WI38 (cell line): ENCODE results near the gene DIRAS3.
"Not testable (repeated sequence)": the region's sequence is repeated elsewhere in the genome, so short reads cannot be mapped to it uniquely, and the experiment has no call there.

Source experiments
- H3K4me3 ChIP-seq: 2 replicates; pipeline ENCODE4 v1.5.1; 2011; ENCODE audit warnings: low read depth, mild to moderate bottlenecking, control low read depth, low read length
- TF ChIP-seq, protein P1 (sequence below): IDR thresholded peaks from 2 replicates; pipeline ENCODE4 v1.5.1; 2012; ENCODE audit warnings: low read depth, mild to moderate bottlenecking, control low read depth, low read length

The DIRAS3 gene

DNA sequence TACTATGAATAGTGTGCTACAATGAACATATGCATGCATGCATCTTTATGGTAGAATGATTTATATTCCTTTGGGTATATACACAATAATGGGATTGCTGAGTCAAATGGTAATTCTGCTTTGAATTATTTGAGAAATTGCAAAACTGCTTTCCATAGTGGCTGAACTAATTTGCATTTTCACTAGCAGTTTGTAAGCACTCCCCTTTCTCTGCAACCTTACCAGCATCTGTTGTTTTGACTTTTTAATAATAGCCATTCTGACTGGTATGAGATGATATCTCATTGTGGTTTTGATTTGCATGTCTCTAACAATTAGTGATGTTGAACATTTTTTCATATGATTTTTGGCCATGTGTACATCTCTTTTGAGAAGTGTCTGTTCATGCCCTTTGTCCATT, 24.0 kb upstream of the DIRAS3 start:
- TF ChIP-seq, protein P1, sequence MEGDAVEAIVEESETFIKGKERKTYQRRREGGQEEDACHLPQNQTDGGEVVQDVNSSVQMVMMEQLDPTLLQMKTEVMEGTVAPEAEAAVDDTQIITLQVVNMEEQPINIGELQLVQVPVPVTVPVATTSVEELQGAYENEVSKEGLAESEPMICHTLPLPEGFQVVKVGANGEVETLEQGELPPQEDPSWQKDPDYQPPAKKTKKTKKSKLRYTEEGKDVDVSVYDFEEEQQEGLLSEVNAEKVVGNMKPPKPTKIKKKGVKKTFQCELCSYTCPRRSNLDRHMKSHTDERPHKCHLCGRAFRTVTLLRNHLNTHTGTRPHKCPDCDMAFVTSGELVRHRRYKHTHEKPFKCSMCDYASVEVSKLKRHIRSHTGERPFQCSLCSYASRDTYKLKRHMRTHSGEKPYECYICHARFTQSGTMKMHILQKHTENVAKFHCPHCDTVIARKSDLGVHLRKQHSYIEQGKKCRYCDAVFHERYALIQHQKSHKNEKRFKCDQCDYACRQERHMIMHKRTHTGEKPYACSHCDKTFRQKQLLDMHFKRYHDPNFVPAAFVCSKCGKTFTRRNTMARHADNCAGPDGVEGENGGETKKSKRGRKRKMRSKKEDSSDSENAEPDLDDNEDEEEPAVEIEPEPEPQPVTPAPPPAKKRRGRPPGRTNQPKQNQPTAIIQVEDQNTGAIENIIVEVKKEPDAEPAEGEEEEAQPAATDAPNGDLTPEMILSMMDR = no peak
- H3K4me3 ChIP-seq = no peak overlapping the region

DNA sequence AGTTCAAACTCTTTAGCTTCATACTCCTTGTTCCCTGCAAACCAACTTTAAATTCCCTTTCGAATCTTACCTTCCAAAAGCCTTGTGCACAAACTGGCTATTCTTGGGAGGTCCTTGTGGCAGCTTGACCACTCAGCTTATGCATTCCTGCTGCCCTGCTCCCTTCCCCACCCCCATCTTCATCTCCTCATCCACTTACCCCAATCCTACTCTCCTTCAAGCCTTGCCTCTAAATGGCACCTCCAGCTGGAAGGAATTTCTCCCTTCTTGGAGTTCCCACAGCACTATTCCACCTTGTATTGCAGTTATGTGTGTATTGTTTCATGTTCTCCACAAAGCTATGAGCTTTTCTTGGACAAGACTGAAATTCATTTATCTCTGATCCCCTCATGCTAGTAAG, 15.3 kb upstream of the DIRAS3 start:
- H3K4me3 ChIP-seq = no peak overlapping the region
- TF ChIP-seq, protein P1 = no peak

DNA sequence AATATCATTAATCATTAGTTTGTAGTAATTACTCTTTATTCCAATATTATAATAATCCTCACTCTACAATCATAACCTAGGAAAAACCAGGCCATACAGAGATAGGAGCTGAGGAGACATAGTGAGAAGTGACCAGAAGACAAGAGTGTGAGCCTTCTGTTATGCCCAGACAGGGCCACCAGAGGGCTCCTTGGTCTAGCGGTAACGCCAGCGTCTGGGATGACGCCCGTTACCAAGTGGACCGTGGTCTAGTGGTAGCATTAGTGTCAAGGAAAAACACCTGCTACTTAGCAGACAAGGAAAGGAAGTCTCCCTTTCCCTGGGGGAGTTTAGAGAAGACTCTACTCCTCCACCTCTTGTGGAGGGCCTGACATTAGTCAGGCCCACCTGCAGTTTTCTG, 7.6 kb upstream of the DIRAS3 start:
- H3K4me3 ChIP-seq = not testable (repeated sequence)

DNA sequence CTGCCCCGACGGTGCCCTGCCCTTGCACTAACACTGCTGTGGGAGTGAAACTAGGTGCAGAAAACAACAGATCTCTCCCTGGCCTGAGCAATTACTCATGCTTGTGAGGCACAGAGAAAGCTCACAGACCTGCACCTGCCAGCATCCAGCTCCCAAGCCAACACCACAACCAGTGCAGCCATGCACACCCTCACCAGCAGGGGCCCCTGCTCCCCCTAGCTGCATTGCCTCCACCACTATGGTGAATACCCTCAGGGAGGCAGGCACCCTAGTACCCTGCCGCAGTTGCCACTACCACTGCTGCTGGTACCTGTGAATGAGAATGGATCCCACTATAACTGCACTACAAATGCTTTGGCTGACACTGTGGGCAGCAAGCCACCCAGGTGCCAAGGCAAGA, 7.1 kb upstream of the DIRAS3 start:
- TF ChIP-seq, protein P1 = no peak
- no peak overlapping the region for H3K4me3 ChIP-seq

DNA sequence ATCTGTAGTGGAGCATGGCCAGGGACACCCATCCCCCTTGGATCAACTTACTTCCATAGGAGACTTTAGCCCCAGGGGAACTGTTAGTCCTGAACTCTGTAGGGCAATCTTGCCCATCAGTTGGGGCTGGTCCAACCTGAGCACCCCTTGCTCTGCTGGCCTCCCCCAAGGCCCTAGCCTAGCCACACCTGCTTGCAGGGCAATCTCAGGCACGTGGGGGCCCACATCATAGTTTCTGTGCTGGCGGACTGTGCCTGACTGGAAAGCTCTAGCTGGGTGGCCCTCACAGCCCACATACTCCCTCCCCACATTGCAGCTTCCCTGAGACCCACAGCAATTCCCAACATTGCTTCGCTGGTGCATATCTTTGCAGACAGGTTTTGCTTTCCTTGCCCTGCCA, 6.6 kb upstream of the DIRAS3 start:
- H3K4me3 ChIP-seq = no peak overlapping the region
- TF ChIP-seq, protein P1 = no peak

DNA sequence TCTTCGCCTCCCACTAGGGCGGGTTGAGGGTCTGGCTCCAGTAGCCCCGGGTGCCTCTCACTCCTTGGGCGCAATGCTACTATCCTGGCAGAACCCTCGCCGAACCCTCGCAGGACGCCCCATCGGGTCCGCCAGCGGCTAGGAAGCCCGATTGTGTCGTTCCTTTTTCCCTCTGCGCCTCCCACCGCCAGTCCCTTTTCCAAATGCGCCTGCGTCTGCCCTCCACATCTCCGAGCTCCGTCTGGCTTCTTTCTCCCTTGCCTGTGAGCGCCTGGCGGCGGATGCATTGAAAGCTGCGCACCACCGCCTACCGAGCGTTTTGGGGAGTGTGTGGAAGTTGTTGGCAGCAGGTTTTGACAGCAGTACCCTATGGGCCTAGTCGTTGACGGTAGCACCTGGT, 1.0 kb upstream of the DIRAS3 start:
- H3K4me3 ChIP-seq = peak overlapping the region; percentile 53
- TF ChIP-seq, protein P1 = peak; percentile 36; the same call in 1 of the 2 replicates

DNA sequence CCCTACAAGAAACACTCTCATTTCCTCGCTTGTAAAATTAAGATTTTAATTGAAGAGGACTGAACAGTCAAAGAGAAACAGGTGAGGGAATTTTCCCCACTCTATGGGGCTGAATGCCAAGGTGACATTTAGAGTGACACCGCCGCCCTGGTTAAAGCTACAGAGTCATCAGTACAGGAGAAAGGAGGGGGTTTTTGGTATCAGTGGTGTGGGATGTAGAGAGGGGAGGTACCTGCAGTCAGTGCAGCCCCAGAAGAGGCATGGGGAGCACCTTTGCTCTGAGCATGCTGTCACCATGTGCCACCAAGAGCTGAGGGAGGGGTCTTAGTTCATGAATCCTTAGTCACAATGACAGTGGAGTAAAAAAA, 2.8 kb downstream of the DIRAS3 start:
- TF ChIP-seq, protein P1 = no peak
- H3K4me3 ChIP-seq = no peak overlapping the region

DNA sequence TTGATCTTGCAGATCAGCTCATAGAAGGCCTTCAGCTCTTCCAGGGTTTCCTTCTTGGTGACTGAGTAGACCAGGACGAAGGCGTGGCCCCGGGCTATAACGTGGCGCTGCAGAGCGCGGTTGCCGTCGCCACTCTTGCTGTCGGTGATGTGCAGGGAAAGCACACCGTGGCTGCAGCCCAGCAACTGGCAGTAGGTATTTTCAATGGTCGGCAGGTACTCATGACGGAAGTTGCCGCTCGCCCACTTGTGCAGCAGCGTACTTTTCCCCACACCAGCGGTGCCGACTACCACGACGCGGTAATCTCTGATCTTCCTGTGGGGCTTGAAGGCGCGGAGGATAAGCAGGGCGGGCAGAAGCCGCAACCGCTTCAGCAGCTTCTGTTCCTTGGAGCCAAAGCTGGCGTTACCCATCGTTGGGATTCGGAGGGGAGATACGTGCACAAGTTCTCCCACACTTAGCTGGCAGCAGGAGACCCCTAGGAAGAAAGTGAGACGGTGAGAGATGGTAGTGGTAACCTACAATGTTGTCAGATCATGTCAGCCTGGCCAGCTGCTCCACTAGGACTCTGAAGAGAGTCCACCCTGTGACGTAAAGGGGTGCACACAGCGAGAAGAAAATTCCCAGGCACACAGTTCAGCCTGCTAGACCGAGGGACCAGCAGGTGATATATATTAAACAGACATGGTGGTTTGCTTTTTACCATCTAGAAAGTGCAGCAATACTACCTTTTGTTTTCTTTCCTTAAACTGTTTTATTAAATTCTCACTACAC, 3.4 kb downstream of the DIRAS3 start:
- TF ChIP-seq, protein P1 = no peak
- no peak overlapping the region for H3K4me3 ChIP-seq
